ENCODE measurements around the gene MAP1LC3B.

DNA sequence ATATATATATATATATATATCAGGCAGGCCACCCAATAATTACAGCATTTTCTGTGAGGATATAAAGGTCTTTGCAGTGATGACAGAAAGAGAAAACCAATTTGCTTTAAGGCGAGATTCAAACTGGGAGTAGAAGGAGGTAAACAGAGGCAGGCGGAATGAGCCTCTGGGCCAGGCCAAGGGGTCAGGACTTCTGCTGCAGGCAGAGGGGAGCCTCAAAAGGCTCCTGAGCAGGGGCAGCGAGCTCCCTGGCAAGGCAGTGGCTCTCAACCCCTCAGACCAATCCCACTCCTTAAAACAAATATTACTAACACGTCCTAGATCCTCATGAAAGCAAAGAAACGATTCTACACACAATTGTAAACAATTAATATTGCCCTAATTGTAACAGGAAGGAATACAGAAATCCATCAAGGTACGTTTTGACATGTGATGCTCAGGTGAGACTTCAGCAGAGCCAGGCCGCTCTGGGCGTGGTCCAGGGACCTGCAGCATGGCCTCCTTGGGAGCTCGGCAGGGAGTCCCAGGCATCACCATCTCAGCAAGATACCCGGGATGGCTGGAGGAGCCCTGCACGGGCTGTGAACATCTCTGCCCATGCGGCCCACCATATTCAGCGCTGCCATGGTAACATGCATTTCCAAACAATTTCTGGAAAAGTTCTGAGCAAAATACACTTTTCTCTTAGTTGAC is 27.0 kb upstream of the MAP1LC3B start:
- TF ChIP-seq EZH2 (IDR thresholded peaks at IDR 0.05; ENCODE audit: borderline replicate concordance, low read length), result no peak
- TF ChIP-seq, protein P1, sequence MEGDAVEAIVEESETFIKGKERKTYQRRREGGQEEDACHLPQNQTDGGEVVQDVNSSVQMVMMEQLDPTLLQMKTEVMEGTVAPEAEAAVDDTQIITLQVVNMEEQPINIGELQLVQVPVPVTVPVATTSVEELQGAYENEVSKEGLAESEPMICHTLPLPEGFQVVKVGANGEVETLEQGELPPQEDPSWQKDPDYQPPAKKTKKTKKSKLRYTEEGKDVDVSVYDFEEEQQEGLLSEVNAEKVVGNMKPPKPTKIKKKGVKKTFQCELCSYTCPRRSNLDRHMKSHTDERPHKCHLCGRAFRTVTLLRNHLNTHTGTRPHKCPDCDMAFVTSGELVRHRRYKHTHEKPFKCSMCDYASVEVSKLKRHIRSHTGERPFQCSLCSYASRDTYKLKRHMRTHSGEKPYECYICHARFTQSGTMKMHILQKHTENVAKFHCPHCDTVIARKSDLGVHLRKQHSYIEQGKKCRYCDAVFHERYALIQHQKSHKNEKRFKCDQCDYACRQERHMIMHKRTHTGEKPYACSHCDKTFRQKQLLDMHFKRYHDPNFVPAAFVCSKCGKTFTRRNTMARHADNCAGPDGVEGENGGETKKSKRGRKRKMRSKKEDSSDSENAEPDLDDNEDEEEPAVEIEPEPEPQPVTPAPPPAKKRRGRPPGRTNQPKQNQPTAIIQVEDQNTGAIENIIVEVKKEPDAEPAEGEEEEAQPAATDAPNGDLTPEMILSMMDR (conservative IDR thresholded peaks at IDR 0.05 in 1 of 2, IDR thresholded peaks at IDR 0.05 in 1 of 2; ENCODE audit: extremely low read depth in 1 of 2, insufficient read depth in 1 of 2, low read depth in 1 of 2, low read length in 2 of 2), result no peak
